Prostate gland (tissue), 2 donors: Measurements from ENCODE around the gene CTNND2.

Experiments
- CTCF ChIP-seq, 4 experiments: fragments of 200-600 bp in 2 of 4; fragments of 450-650 bp in 2 of 4; sonication (generic) in 2 of 4; IDR thresholded peaks; 1 replicate in 3 of 4; 2 replicates in 1 of 4; pipeline ENCODE4 v1.5.1; 2016 to 2019; ENCODE audit warnings: antibody characterized with exemption in 4 of 4, mild to moderate bottlenecking in 2 of 4, moderate library complexity in 2 of 4
- POLR2AphosphoS5 ChIP-seq: sonication (generic); formaldehyde crosslinking; IDR thresholded peaks from one replicate; pipeline ENCODE4 v1.6.1; 2017; ENCODE audit warnings: antibody characterized with exemption

GRCh38 chr5:11620172-11620571 is 284.1 kb downstream of the CTNND2 start:
- TF ChIP-seq CTCF (IDR thresholded peaks at IDR 0.05) = no peak
- TF ChIP-seq POLR2AphosphoS5 = no peak
